M059J (cell line): ENCODE results near the gene WIPF1. TPM values are rescaled to one million over a fixed set of nuclear protein-coding genes. Genes with fewer than 3 reads are reported as not detected.
"Not testable (repeated sequence)": the region's sequence is repeated elsewhere in the genome, so short reads cannot be mapped to it uniquely, and the experiment has no call there.

Experiments used
- DNase-seq: peaks from one replicate; pipeline ENCODE4 v3.0.0-alpha.2; 2012; ENCODE audit warnings: low read depth
- total RNA-seq: library from RNA; depleted of rRNA; stranded (reverse); fragments of >200 nt; shearing (Covaris generic); gene quantifications from 2 replicates; pipeline ENCODE4 v1.2.3, GENCODE V29; 2014

The WIPF1 gene
- total RNA-seq, 1 experiment from 2014 or later = 10.6 TPM

- no peak for DNase-seq
These were observed 25.0 kb downstream of the WIPF1 start for GRCh38 chr2:174572556-174572955.

GRCh38 chr2:174571669-174572323 lies 25.8 kb downstream of the WIPF1 start:
- DNase-seq = no peak

- DNase-seq = no peak
These were observed 27.2 kb downstream of the WIPF1 start for GRCh38 chr2:174570318-174570958.

DNA sequence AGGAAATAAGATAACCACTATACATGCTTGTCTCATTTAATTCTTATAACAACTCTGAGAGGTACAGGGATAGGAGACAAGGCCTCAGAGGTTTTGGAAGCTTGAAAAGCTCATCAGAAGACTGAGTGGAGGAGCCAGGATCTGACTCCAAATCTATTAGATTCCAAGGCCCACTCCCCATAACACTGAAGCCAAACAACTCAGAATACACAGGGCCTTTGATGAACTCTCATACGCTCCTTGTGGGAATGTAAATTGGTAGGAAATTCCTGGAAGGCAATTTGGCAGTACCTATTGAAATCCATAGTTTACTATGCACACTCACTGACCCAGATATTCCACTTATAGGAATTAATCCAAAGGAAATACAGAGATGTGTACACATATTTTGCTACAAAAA lies 27.9 kb downstream of the WIPF1 start:
- DNase-seq = no peak

- DNase-seq = no peak
These were observed 29.2 kb downstream of the WIPF1 start for GRCh38 chr2:174568425-174568824.

DNA sequence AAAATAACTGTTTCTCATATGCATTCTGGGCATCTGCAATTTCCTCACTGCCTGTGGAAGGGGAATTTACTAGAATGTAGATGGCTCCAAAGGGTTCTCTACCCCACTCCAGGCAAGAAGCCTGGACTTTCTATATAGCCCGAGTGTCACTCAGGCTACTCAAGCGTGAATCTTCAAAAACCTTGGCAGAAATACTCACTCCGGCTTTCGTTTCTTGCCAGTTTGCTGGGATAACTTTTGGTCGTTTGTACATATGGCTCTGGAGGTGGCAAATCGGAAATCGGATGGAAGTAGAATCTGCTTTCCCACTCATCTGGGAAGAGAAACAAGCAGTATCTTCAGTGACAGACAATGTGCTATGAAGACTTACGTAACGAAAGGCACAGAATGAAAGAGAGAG lies 30.7 kb downstream of the WIPF1 start:
- no peak for DNase-seq

DNA sequence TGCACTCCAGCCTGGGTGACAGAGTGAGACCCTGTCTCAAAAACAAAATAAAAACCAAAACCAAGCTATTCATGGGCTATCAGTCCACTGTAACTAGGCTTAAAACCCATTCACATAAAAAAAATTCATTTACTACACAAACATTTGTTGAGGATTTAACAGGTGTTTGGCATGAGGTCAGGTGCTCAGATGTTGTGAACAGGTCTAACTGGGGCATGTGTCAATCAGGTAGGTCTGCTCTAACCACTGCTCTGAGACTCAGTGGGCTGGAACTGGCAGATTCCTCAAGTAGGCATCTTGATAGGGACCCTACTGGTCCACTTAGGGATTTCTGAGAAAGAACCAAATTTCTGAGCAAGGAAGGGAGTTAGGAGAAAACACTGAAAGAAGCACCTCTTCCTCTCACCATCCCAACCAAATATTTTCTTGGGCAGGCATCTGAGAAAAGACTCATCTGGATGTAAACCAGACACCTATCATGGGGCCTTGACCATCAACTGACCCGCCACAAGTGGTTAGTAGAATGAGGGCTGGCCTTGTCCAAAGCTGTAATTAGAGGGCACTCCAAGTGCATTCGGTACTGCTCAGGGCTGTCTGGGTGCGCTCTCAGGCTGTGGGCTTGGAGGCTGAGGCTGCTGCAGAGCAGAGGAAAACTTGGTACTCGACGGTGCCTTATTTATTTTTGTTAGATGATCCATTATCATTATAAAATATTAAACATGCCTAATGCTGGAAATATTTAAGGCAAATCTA lies 33.9 kb downstream of the WIPF1 start:
- no peak for DNase-seq

DNA sequence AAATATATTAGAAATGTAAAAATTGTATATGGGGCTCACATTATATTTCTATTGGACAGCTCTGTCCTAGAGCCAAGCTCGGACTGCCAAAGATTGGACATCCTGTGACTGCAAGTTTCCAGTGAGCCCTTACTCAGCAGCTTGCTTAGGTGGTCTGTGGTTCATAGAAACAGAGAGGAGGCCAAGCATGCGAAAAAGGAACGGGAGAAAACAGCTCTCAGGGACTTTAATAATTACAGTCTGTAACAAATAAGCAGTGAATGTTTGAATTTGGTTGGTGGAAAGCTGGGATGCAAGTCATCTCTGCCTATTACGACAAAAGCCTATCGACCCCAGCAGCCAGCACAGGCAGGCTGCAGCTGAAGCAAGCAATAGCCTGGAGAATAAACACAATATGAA lies 35.6 kb downstream of the WIPF1 start:
- DNase-seq = no peak

GRCh38 chr2:174561283-174561971 lies 36.2 kb downstream of the WIPF1 start:
- DNase-seq = no peak

- no peak for DNase-seq
These were observed 36.9 kb downstream of the WIPF1 start for GRCh38 chr2:174560737-174561136.

GRCh38 chr2:174555998-174556397 lies 41.6 kb downstream of the WIPF1 start:
- no peak for DNase-seq

DNA sequence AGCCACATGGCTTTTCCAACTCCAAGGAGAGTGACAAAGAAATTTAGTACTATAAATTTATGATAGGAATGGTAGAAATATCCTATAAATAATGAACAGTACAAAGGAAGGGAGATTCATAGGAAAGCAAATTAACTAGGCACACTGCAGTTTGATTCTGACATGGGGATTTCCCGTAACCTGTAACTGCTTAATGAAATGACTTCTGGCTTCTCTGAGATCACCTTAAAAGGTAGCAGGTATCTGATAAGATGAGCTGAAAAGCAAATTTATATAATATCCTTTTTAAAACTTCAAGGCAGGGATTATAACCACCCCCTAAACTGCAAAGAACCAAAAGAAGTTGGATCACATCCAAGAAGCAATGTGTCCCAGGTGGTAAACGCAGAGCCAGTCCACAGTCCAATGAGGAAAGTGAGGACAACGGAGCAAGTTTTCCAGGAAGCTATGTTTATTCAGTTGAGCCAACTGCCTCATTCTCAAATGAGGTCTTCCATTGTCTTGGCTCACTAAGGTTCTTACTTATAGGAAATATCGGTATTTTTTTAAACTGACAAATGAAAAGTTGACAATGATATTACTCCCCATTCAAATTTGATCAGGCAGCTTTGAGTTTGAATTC lies 43.0 kb downstream of the WIPF1 start:
- DNase-seq = no peak

GRCh38 chr2:174553811-174554493 lies 43.7 kb downstream of the WIPF1 start:
- DNase-seq = no peak

DNA sequence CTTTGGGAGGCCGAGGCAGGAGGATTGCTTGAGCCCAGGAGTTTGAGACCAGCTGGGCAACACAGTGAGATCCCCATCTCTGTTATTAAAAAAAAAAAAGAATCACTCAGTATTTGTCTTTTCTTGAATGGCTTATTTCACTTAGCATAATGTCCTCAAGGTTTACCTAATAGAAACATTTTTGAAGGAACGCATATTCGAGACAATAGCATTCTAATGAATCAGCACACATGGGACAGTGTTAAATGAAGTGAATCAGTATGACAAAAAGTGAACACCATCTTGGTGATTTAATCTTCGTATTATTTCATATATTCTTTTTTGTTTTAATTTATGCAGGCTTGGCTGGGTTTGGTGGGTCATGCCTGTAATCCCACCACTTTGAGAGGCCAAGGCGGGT lies 44.7 kb downstream of the WIPF1 start:
- no peak for DNase-seq

DNA sequence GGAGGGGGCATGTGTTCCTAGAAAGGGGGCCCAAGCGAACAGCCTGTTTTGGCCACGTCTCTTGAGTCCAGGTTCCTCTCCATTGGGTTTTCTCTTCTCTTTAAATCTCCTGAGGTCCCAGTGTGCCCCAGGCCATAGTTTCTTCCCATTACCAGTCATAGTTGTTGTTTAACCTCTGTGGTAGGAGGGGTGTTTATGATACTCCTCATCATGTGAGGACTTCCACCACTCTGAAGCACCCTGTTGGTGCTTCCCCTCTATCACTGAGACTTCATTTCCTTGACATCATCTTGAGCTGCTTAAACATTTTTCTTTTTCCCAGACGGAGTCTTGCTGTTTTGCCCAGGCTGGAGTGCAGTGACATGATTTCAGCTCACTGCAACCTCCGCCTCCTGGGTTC lies 45.9 kb downstream of the WIPF1 start:
- peak; percentile 9 for DNase-seq

DNA sequence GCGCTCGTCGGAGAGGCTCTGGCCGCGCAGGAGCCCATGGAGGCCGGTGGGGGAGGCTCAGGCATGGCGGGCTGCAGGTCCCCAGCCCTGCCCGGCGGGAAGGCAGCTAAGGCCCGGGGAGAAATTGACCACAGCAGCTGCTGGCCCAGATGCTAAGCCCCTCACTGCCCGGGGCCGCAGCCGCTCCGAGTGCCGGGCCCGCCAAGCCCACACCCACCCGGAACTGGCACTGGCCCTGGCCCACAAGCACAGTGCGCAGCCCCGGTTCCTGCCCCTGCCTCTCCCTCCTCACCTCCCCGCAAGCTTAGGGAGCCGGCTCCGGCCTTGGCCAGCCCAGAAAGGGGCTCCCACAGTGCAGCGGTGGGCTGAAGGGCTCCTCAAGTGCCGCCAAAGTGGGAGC lies 49.0 kb downstream of the WIPF1 start:
- not testable (repeated sequence) for DNase-seq

DNA sequence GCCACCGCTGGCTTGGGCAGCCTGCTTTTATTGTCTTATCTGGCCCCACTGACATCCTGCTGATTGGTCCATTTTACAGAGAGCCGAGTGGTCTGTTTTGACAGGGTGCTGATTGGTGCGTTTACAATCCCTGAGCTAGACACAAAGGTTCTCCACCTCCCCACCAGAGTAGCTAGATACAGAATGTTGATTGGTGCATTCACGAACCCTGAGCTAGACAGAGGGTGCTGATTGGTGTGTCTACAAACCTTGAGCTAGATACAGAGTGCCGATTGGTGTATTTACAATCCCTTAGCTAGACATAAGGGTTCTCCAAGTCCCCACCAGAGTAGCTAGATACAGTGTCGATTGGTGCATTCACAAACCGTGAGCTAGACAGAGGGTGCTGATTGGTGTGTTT lies 49.6 kb downstream of the WIPF1 start:
- not testable (repeated sequence) for DNase-seq

- peak; percentile 60 for DNase-seq
These were observed 50.8 kb downstream of the WIPF1 start for GRCh38 chr2:174546519-174547506.

DNA sequence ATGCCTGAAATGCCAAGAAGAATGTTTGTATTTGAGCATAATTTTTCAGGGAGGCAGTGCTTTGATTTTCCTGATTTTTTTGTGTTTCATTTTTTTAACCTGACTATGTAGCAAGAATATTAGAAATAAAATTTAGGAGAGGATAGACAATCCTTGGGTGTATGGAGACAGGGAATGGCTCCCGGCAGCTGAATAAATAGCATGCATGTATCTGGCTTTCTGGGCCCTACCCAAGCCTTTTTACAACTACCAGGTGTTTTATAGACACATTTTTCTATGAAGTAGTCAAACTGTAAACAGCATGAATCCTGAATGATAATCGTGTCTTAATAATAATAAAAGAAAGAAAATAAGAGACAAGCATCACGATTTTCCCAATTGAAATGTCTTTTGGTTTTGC lies 52.4 kb downstream of the WIPF1 start:
- no peak for DNase-seq

DNA sequence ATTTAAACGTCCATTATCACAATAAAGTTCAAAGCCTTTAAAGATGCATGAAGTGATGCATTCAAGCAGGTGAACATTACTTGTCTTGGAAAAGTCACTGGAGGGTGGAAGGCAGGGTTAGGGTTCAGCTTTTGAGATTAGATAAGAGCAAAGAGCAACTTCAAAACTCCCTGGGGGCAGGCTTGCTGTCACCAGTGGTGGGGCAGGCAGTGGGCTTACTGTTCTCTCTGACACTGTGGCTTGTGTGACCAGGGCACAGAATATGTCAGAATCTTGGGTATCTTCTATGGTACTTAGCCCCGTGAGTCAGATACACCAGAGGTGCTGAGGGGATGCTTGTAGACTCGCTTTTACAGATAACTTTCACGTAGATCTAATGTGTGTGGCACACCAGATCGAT lies 52.8 kb downstream of the WIPF1 start:
- DNase-seq = no peak
